HepG2 (cell line): ENCODE measurements around the gene RTP5. TPM values are rescaled to one million over a fixed set of nuclear protein-coding genes. Genes with fewer than 3 reads are reported as not detected.

ENCODE experiments used
- ATAC-seq: fragments of 200-7000 bp; cut with Tn5 transposase; 3 replicates; pipeline ENCODE4 v1.9.1; 2020; ENCODE audit warnings: mild to moderate bottlenecking, moderate library complexity
- BruUV-seq: library from RNA; stranded (reverse); fragments of 400-500 nt; replicated peaks from 2 replicates; lab custom pipeline; 2021; lab: Mats Ljungman, UMichigan
- CTCF ChIA-PET: fragments of 300-600 bp; formaldehyde crosslinking; extraction: SDS; loops from one replicate; lab custom pipeline; 2021; ENCODE audit warnings: low total read pairs, inconsistent platforms, low intra/inter-chr PET ratio; lab: Yijun Ruan, JAX
- POLR2A ChIA-PET: fragments of 350-600 bp; sonication (Branson Sonifier 250); formaldehyde crosslinking; loops from one replicate; lab custom pipeline; 2020; ENCODE audit warnings: antibody characterized with exemption, inconsistent platforms; lab: Yijun Ruan, JAX
- DNase-seq: peaks from one replicate; pipeline ENCODE4 v3.0.0-alpha.2; 2015; ENCODE audit warnings: low spot score
- FAIRE-seq: peaks from 3 replicates; lab custom pipeline; 2011; peaks lifted over from hg19 to GRCh38; lab: Jason Lieb, UNC
- H2AFZ ChIP-seq: one replicate; pipeline ENCODE4 v1.6.1; 2011; ENCODE audit warnings: low read length, inconsistent platforms
- H3K27ac ChIP-seq: fragments of 300-600 bp; 3 replicates; pipeline ENCODE4 v1.8.0; 2011; ENCODE audit warnings: mixed run types, mild to moderate bottlenecking, mixed read lengths, low read length, inconsistent platforms; ENCODE audit not compliant: insufficient read depth; ENCODE audit errors: extremely low read length
- H3K27me3 ChIP-seq, 2 experiments: fragments of 200-600 bp in 1 of 2; 2 replicates in 1 of 2; 3 replicates in 1 of 2; pipeline versions ENCODE4 v1.6.0 to v1.8.0; 2011; ENCODE audit warnings: low read length in 2 of 2, mild to moderate bottlenecking in 2 of 2, moderate library complexity in 2 of 2, inconsistent platforms in 1 of 2; ENCODE audit not compliant: insufficient read depth in 2 of 2, control insufficient read depth in 1 of 2
- H3K36me3 ChIP-seq, 2 experiments: fragments of 200-600 bp in 1 of 2; replicated peaks in 1 of 2; 2 replicates in 1 of 2; 3 replicates in 1 of 2; pipeline versions ENCODE4 v1.5.1 to v1.8.0; 2011; ENCODE audit warnings: low read length in 2 of 2, inconsistent platforms in 1 of 2; ENCODE audit not compliant: insufficient read depth in 2 of 2, control insufficient read depth in 1 of 2
- H3K4me1 ChIP-seq: 2 replicates; pipeline ENCODE4 v1.5.1; 2012; ENCODE audit warnings: low read length, inconsistent platforms; ENCODE audit not compliant: insufficient read depth
- H3K4me2 ChIP-seq: 2 replicates; pipeline ENCODE4 v1.6.0; 2011; ENCODE audit warnings: low read depth, low read length, inconsistent platforms
- H3K4me3 ChIP-seq, 3 experiments: fragments of 200-600 bp in 1 of 3; sonication (generic), shearing (Covaris generic) in 1 of 3; replicated peaks in 1 of 3; 2 replicates each; pipeline ENCODE4 v1.5.1; 2011 to 2016; ENCODE audit warnings: low read length in 3 of 3, inconsistent platforms in 2 of 3, low read depth in 2 of 3, mild to moderate bottlenecking in 2 of 3, control low read depth in 1 of 3, mixed read lengths in 1 of 3; ENCODE audit not compliant: insufficient read depth in 1 of 3
- H3K79me2 ChIP-seq: one replicate; pipeline ENCODE4 v1.6.1; 2011; ENCODE audit warnings: low read length, inconsistent platforms; ENCODE audit not compliant: insufficient read depth
- H3K9ac ChIP-seq: 2 replicates; pipeline ENCODE4 v1.6.0; 2011; ENCODE audit warnings: mild to moderate bottlenecking, low read depth, low read length, inconsistent platforms; ENCODE audit not compliant: insufficient read depth
- H3K9me3 ChIP-seq: 2 replicates; pipeline ENCODE4 v1.5.1; 2012; ENCODE audit warnings: mild to moderate bottlenecking, low read length
- H4K20me1 ChIP-seq: 2 replicates; pipeline ENCODE4 v1.6.0; 2011; ENCODE audit warnings: inconsistent platforms, mild to moderate bottlenecking, low read length, moderate library complexity; ENCODE audit not compliant: insufficient read depth
- EZH2 ChIP-seq: conservative IDR thresholded peaks from 2 replicates; pipeline ENCODE4 v1.6.1; 2012; ENCODE audit warnings: mild to moderate bottlenecking, low read depth, low read length, moderate library complexity
- HES4 ChIP-seq: sonication (generic); formaldehyde crosslinking; IDR thresholded peaks from 2 replicates; pipeline ENCODE4 v1.9.0; 2021; ENCODE audit warnings: mild to moderate bottlenecking, missing genetic modification reagents, borderline replicate concordance
- MED13 ChIP-seq: sonication (generic); formaldehyde crosslinking; IDR thresholded peaks from 2 replicates; pipeline ENCODE4 v1.5.0; 2020; ENCODE audit warnings: missing genetic modification reagents
- SIN3A ChIP-seq: IDR thresholded peaks from 2 replicates; pipeline ENCODE4 v1.6.1; 2011; ENCODE audit warnings: low read depth, mild to moderate bottlenecking, control low read depth, low read length, borderline replicate concordance
- SOX13 ChIP-seq, 3 experiments: fragments of 450-650 bp in 1 of 3; sonication (generic) in 1 of 3; formaldehyde crosslinking in 1 of 3; IDR thresholded peaks in 2 of 3; conservative IDR thresholded peaks in 1 of 3; 2 replicates each; pipeline versions ENCODE4 v1.5.0 to v1.6.1; 2016 to 2020; ENCODE audit warnings: antibody characterized with exemption in 1 of 3, mild to moderate bottlenecking in 1 of 3, missing compliant biosample characterization in 1 of 3, missing genetic modification reagents in 1 of 3, moderate library complexity in 1 of 3
- ZBTB20 ChIP-seq: sonication (generic); formaldehyde crosslinking; IDR thresholded peaks from 2 replicates; pipeline ENCODE4 v1.8.1; 2023; ENCODE audit warnings: missing genetic modification reagents, low read depth, mild to moderate bottlenecking, borderline replicate concordance
- ZBTB40 ChIP-seq, 2 experiments: fragments of 450-650 bp in 1 of 2; sonication (generic) in 1 of 2; formaldehyde crosslinking in 1 of 2; IDR thresholded peaks; 2 replicates each; pipeline versions ENCODE4 v1.6.1 to v1.8.0; 2016 to 2022; ENCODE audit warnings: antibody characterized with exemption in 1 of 2, mild to moderate bottlenecking in 1 of 2, missing genetic modification reagents in 1 of 2
- ZFAT ChIP-seq: sonication (generic); formaldehyde crosslinking; conservative IDR thresholded peaks from 2 replicates; pipeline ENCODE4 v1.8.1; 2023; ENCODE audit warnings: missing genetic modification reagents, inconsistent platforms
- ZFP1 ChIP-seq: IDR thresholded peaks from 2 replicates; pipeline ENCODE4 v1.6.1; 2016
- ZMYM2 ChIP-seq: sonication (generic); formaldehyde crosslinking; IDR thresholded peaks from 2 replicates; pipeline ENCODE4 v1.8.0; 2022; ENCODE audit warnings: mild to moderate bottlenecking, missing genetic modification reagents
- ZNF558 ChIP-seq: sonication (generic); formaldehyde crosslinking; IDR thresholded peaks from 2 replicates; pipeline ENCODE4 v1.9.0; 2022; ENCODE audit warnings: mild to moderate bottlenecking, missing genetic modification reagents, borderline replicate concordance
- ZNF704 ChIP-seq: sonication (generic); formaldehyde crosslinking; IDR thresholded peaks from 2 replicates; pipeline ENCODE4 v1.8.1; 2023; ENCODE audit warnings: mild to moderate bottlenecking, inconsistent platforms, moderate library complexity, missing genetic modification reagents, borderline replicate concordance
- WGBS: methylation state at CpG from one replicate; pipeline ENCODE4 v1.1.6; 2017; ENCODE audit warnings: low lambda C conversion rate; 5-methylcytosine and 5-hydroxymethylcytosine counted together
- in situ Hi-C: cut with HindIII; loops from 2 replicates; pipeline ENCODE4 v1.10.0; 2017; ENCODE audit warnings: low pct_unique_long_range_greater_than_20kb; ENCODE audit not compliant: extremely low pct_ligation_motif_present
- intact Hi-C: fragments of 100-400 bp; cut with micrococcal nuclease; formaldehyde crosslinking; loops from one replicate; pipeline ENCODE4 v1.10.0; 2022; ENCODE audit not compliant: unreplicated experiment
- polyA plus RNA-seq, 8 experiments: library from polyadenylated mRNA; depleted of rRNA in 3 of 8; stranded (reverse) in 7 of 8; unstranded in 1 of 8; fragments of >200 nt; fragmentation: Illumina TruSeq in 4 of 8; extraction: Trizol in 4 of 8; gene quantifications; 2 replicates each; pipeline versions ENCODE4 v1.2.1 to v1.2.3, GENCODE V29; 2011 to 2016; ENCODE audit warnings: low read depth in 4 of 8, missing spikeins in 1 of 8, mixed read lengths in 1 of 8; ENCODE audit not compliant: insufficient read depth in 1 of 8
- total RNA-seq, 5 experiments: library from RNA; depleted of rRNA; stranded (reverse); fragments of >200 nt; fragmentation: Illumina TruSeq; extraction: Trizol; gene quantifications; 2 replicates each; pipeline ENCODE4 v1.2.3, GENCODE V29; 2016; ENCODE audit warnings: low read depth in 1 of 5

Gene RTP5
- total and polyA plus RNA-seq, 2 of the 13 experiments (the other 11 are each of a cell fraction or from before 2014, with no cell fraction given) = not detected

GRCh38 chr2:241870611-241871537 lies 1.3 kb downstream of the RTP5 start:
- H3K36me3 ChIP-seq = no peaks in the 10 kb centered on the region
- no peaks in the 10 kb centered on the region for H3K79me2 ChIP-seq
- POLR2A ChIA-PET = no interaction called here
- intact Hi-C loops = no loop called here
- no peak overlapping the region for H3K4me3 ChIP-seq
- H3K9ac ChIP-seq = no peak overlapping the region
- CTCF ChIA-PET = no interaction called here
- H3K9me3 ChIP-seq = peaks cover 21% of the 10 kb centered on the region
- no peak overlapping the region for H3K27ac ChIP-seq
- DNase-seq (no peak), ATAC-seq (no peak), FAIRE-seq (no peak)
- H2AFZ ChIP-seq = no peak overlapping the region
- H3K4me1 ChIP-seq = no peaks in the 10 kb centered on the region
- H4K20me1 ChIP-seq = 0 out of 2 replicates have a peak, but pooled peaks cover under 1% of the 10 kb centered on the region
- in situ Hi-C loops = loop anchor here (10.0 kb wide), 1 partner anchor 136 kb away; the partner anchor contains the start of gene D2HGDH
- peaks cover 9 to 46% of the 10 kb centered on the region in 2 experiments for H3K27me3 ChIP-seq
- 38% methylated on average over 27 of the region's 28 CpGs for WGBS
- H3K4me2 ChIP-seq = no peak overlapping the region
- no TSS peak for BruUV-seq
- TF ChIP-seq ZFP1 (no peak), SIN3A (no peak), ZMYM2 (CRISPR knock-in tag) (no peak), ZFAT (no peak), MED13 (CRISPR knock-in tag) (no peak), ZBTB40 (IDR thresholded peaks at IDR 0.05) (no peak), ZBTB40 (CRISPR knock-in tag; IDR thresholded peaks at IDR 0.05) (no peak), SOX13 (IDR thresholded peaks at IDR 0.05) (no peak), SOX13 (CRISPR knock-in tag; conservative IDR thresholded peaks at IDR 0.05 in 1 of 2, IDR thresholded peaks at IDR 0.05 in 1 of 2) (no peak), ZBTB20 (CRISPR knock-in tag) (no peak), ZNF704 (no peak), ZNF558 (CRISPR knock-in tag) (no peak), HES4 (CRISPR knock-in tag) (no peak), EZH2 (no peak)
